Choroid plexus epithelial cell (primary cell): ENCODE data around the gene ZNF440.
"Not testable (repeated sequence)": the region's sequence is repeated elsewhere in the genome, so short reads cannot be mapped to it uniquely, and the experiment has no call there.

Experiments used
- DNase-seq: peaks from one replicate; pipeline ENCODE4 v3.0.0-alpha.2; 2010; ENCODE audit warnings: low read depth
- H3K4me3 ChIP-seq: 2 replicates; pipeline ENCODE4 v1.5.1; 2011; ENCODE audit warnings: low read depth, mild to moderate bottlenecking, control low read depth, low read length, moderate library complexity
- TF ChIP-seq, protein P1 (sequence below): conservative IDR thresholded peaks from 2 replicates; pipeline ENCODE4 v1.5.1; 2011; ENCODE audit warnings: low read depth, mild to moderate bottlenecking, control low read depth, inconsistent platforms, low read length, moderate library complexity

Gene ZNF440

DNA sequence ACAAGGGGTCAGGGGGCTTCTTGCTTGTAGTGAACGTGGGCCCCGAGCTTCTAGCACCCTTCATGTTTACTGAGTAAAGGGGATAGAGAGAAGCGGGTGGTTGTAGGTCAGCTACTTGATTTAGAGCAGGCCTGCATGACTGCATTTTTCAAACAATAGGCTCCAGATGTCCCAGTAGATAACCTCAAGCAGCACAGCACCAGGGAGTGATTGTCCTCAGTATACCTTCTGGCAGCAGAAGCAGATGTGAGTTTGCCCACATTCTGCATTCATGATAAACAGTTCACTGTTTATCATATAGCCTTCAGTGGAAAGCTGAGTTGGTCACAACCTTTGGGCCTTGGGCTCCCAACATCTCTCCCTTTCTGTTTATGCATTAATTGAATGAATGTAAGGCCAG lies 39.3 kb downstream of the ZNF440 start:
- TF ChIP-seq, protein P1, sequence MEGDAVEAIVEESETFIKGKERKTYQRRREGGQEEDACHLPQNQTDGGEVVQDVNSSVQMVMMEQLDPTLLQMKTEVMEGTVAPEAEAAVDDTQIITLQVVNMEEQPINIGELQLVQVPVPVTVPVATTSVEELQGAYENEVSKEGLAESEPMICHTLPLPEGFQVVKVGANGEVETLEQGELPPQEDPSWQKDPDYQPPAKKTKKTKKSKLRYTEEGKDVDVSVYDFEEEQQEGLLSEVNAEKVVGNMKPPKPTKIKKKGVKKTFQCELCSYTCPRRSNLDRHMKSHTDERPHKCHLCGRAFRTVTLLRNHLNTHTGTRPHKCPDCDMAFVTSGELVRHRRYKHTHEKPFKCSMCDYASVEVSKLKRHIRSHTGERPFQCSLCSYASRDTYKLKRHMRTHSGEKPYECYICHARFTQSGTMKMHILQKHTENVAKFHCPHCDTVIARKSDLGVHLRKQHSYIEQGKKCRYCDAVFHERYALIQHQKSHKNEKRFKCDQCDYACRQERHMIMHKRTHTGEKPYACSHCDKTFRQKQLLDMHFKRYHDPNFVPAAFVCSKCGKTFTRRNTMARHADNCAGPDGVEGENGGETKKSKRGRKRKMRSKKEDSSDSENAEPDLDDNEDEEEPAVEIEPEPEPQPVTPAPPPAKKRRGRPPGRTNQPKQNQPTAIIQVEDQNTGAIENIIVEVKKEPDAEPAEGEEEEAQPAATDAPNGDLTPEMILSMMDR = no peak
- no peak overlapping the region for H3K4me3 ChIP-seq
- no peak for DNase-seq

- no peak for DNase-seq
- TF ChIP-seq, protein P1 = no peak
- no peak overlapping the region for H3K4me3 ChIP-seq
These were observed 42.6 kb downstream of the ZNF440 start for GRCh38 chr19:11856596-11857250.

GRCh38 chr19:11860721-11861120 lies 46.6 kb downstream of the ZNF440 start:
- DNase-seq = no peak
- TF ChIP-seq, protein P1 = no peak
- no peak overlapping the region for H3K4me3 ChIP-seq

- TF ChIP-seq, protein P1 = no peak
- no peak for DNase-seq
- no peak overlapping the region for H3K4me3 ChIP-seq
These were observed 47.2 kb downstream of the ZNF440 start for GRCh38 chr19:11861301-11861700.

GRCh38 chr19:11867766-11868165 lies 53.7 kb downstream of the ZNF440 start:
- H3K4me3 ChIP-seq, DNase-seq: not testable (repeated sequence)

DNA sequence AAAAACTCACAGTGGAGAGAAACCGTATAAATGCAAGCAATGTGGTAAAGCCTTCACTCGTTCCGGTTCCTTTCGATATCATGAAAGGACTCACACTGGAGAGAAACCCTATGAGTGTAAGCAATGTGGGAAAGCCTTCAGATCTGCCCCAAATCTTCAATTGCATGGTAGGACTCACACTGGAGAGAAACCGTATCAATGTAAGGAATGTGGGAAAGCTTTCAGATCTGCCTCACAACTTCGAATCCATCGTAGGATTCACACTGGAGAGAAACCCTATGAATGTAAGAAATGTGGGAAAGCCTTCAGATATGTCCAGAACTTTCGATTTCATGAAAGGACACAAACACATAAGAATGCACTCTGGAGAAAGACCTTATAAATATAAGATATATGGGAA lies 54.1 kb downstream of the ZNF440 start:
- TF ChIP-seq, protein P1 = no peak
- DNase-seq = no peak
- no peak overlapping the region for H3K4me3 ChIP-seq

DNA sequence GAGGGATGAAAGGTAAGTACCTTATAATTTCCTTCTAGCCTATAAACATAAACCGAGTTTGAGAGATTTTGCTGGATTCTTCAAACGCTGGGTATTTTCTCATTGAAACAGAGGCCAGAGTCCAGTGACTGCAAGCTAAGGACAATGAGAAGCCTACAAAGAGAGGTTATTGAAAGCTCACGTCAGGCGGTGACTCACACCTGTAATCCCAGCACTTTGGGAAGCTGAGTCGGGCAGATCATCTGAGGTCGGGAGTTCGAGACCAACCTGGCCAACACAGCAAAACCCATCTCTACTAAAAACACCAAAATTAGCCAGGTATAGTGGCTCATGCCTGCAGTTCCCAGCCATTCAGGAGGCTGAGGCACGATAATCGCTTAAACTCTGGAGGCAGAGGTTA lies 58.6 kb downstream of the ZNF440 start:
- TF ChIP-seq, protein P1 = no peak
- H3K4me3 ChIP-seq = no peak overlapping the region
- DNase-seq = no peak
